ENCODE measurements around the gene NFIA. TPM values are rescaled to one million over a fixed set of nuclear protein-coding genes. Genes with fewer than 3 reads are reported as not detected.

NFIA gene
- total RNA-seq, 1 donor from 2014 or later: 163 TPM

DNA sequence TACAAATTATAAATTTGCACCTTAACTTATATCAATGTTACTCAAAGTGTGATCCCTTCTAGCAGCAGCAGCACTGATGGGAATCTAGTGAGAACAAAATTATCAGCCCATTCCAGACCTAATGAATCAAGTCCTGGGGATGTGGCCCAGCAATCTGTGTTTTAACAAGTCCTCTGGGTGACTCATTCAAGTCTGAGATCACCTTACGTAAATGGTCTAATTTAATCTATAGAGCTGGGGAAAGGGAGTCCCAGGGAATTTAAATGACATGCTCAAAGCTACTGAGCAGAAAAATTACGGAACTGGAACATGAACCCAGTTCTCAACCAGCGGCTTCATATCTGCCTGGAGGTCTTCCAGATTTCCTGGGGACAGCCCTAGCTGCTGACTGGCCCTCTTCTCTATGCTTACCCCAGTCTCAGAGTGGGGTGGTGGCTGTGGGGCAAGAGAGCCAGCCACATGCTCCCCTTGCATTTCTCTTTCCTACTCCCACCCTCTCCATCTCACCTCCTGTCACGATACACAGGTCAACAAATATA, 422.6 kb downstream of the NFIA start:
- no peaks in the 10 kb centered on the region for H3K36me3 Mint-ChIP-seq
- no peak for DNase-seq (ENCODE audit: low spot score in 2 of 2, unreplicated experiment in 2 of 2)
- H3K4me3 Mint-ChIP-seq: no peak overlapping the region
- TF ChIP-seq, protein P1, sequence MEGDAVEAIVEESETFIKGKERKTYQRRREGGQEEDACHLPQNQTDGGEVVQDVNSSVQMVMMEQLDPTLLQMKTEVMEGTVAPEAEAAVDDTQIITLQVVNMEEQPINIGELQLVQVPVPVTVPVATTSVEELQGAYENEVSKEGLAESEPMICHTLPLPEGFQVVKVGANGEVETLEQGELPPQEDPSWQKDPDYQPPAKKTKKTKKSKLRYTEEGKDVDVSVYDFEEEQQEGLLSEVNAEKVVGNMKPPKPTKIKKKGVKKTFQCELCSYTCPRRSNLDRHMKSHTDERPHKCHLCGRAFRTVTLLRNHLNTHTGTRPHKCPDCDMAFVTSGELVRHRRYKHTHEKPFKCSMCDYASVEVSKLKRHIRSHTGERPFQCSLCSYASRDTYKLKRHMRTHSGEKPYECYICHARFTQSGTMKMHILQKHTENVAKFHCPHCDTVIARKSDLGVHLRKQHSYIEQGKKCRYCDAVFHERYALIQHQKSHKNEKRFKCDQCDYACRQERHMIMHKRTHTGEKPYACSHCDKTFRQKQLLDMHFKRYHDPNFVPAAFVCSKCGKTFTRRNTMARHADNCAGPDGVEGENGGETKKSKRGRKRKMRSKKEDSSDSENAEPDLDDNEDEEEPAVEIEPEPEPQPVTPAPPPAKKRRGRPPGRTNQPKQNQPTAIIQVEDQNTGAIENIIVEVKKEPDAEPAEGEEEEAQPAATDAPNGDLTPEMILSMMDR (IDR thresholded peaks at IDR 0.05; ENCODE audit: unreplicated experiment): no peak
- no peaks in the 10 kb centered on the region for H3K27me3 Mint-ChIP-seq (ENCODE audit: low read depth)
- peaks cover 6% of the 10 kb centered on the region for H3K9me3 Mint-ChIP-seq
- H3K27ac Mint-ChIP-seq: no peak overlapping the region
- peaks cover 19% of the 10 kb centered on the region for H3K4me1 Mint-ChIP-seq

DNA sequence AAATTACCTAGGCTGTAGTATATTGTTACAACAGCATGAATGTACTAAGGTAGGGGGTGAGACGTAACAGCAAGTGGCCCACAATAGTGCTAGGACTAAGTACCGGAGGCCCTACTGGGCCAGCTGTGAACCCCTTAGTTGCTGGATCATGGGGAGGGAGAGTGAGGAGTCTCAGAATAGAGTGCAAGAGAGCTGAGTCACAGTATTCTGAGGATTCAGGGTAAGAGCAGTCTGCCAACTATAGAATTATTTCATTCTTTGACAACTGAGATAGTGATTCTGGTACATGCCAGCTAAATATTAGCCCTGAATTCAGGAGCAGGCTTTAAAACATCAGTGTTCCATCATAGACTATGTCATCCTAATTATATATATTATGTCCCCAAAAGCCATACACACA, 423.9 kb downstream of the NFIA start:
- Mint-ChIP-seq H3K4me1 (peaks cover 16% of the 10 kb centered on the region), H3K27me3 (ENCODE audit: low read depth) (no peaks in the 10 kb centered on the region), H3K27ac (no peak overlapping the region), H3K36me3 (no peaks in the 10 kb centered on the region), H3K4me3 (no peak overlapping the region), H3K9me3 (peaks cover 6% of the 10 kb centered on the region)
- TF ChIP-seq, protein P1 (IDR thresholded peaks at IDR 0.05; ENCODE audit: unreplicated experiment): no peak
- no peak for DNase-seq (ENCODE audit: low spot score in 2 of 2, unreplicated experiment in 2 of 2)

DNA sequence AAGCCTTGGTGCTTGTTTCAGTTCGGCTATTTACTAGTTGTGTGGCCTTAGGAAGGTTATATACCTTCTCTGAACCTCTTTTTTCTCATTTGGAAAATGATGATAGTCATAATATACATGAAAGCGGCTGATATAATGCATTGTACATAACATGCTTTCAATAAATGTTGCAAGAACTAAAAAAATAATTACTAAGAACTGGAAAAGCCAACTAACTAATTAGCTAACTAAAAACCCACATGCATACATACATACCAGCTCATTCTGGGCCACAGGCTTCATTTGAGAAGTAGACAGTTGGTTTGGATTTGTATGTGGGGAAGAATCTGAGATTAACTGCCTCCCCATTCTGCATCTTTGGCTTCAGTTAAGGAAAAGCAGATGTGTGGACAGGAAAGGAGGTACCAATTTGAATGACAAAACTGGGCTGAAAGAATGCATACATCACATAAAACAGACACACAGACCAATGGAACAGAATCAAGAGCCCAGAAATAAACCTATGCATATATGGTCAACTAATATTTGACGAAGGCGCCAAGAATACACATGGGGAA, 424.7 kb downstream of the NFIA start:
- DNase-seq (ENCODE audit: low spot score in 2 of 2, unreplicated experiment in 2 of 2): no peak
- no peaks in the 10 kb centered on the region for H3K27me3 Mint-ChIP-seq (ENCODE audit: low read depth)
- TF ChIP-seq, protein P1 (IDR thresholded peaks at IDR 0.05; ENCODE audit: unreplicated experiment): no peak
- no peak overlapping the region for H3K4me3 Mint-ChIP-seq
- no peaks in the 10 kb centered on the region for H3K36me3 Mint-ChIP-seq
- H3K4me1 Mint-ChIP-seq: peaks cover 12% of the 10 kb centered on the region
- no peak overlapping the region for H3K27ac Mint-ChIP-seq
- H3K9me3 Mint-ChIP-seq: peaks cover 6% of the 10 kb centered on the region
